H1 (cell line): ENCODE results near the gene SLC37A2. TPM values are rescaled to one million over a fixed set of nuclear protein-coding genes. Genes with fewer than 3 reads are reported as not detected.

Experiments used
- RFX5 ChIP-seq: IDR thresholded peaks from 2 replicates; pipeline ENCODE4 v1.6.1; 2011; ENCODE audit warnings: low read depth, low read length, improper control_type of control experiment, borderline replicate concordance
- SAP30 ChIP-seq: fragments of 300-600 bp; sonication (generic); IDR thresholded peaks from 2 replicates; pipeline ENCODE4 v1.7.1; 2012; ENCODE audit warnings: low read length, moderate library complexity, mild to moderate bottlenecking, inconsistent platforms; ENCODE audit not compliant: insufficient read depth, insufficient replicate concordance
- polyA plus RNA-seq, 7 experiments: library from polyadenylated mRNA; depleted of rRNA in 3 of 7; stranded (reverse) in 5 of 7; unstranded in 2 of 7; fragments of >200 nt in 5 of 7; fragments of 200-250 nt in 2 of 7; gene quantifications; 1 replicate in 5 of 7; 2 replicates in 1 of 7; 4 replicates in 1 of 7; pipeline versions ENCODE4 v1.2.1 to v1.2.3, GENCODE V29; 2011 to 2013; ENCODE audit warnings: missing spikeins in 2 of 7, mixed read lengths in 2 of 7
- total RNA-seq: library from RNA; stranded (reverse); fragmentation: NEBNext Ultra II Directional; extraction: Animal tissue kit (Norgen Biotek cat#: 25700); gene quantifications from 2 replicates; pipeline ENCODE4 v1.2.1, GENCODE V29; 2021

Gene SLC37A2
- total and polyA plus RNA-seq, 2 of the 8 experiments (the other 6 are each of a cell fraction or from before 2014, with no cell fraction given) = 1.3 to 1.9 TPM

DNA sequence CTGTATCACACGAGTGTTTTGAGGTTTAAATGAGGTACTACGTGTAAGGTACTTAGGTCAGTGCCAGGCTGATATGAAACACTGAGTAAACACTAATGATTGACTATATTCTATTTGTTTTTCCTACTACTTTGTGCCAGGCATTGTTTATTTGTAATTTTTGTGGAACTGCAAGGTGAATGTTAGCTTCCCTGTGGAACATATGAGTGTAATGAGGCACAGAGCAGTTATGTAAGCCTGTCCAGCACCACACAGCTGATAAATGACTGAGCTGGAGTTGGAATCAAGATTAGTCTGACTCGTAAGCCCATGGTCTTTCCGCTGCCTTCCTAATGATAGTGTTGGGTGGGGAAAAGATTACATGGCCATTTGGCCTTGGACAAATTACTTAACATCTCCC lies 5.9 kb downstream of the SLC37A2 start (continued):
- no peak for TF ChIP-seq RFX5
- TF ChIP-seq SAP30 = no peak
- TF ChIP-seq, all 59 proteins: peak for 0
